ENCODE measurements around the gene CST2.
"Not testable (repeated sequence)": the region's sequence is repeated elsewhere in the genome, so short reads cannot be mapped to it uniquely, and the experiment has no call there.

The CST2 gene

GRCh38 chr20:23835716-23836115 lies 9.2 kb upstream of the CST2 start:
- no peak overlapping the region for H3K27ac ChIP-seq

GRCh38 chr20:23832775-23833513 lies 6.4 kb upstream of the CST2 start:
- H3K27ac ChIP-seq = no peak overlapping the region
- TF ChIP-seq CTCF (IDR thresholded peaks at IDR 0.05) = no peak
- TF ChIP-seq ZFX (IDR thresholded peaks at IDR 0.05; ENCODE audit: borderline replicate concordance) = no peak

More at GRCh38 chr20:23835716-23836115, 9.2 kb upstream of the CST2 start:
- no peak for TF ChIP-seq ZFX (IDR thresholded peaks at IDR 0.05; ENCODE audit: borderline replicate concordance)
- no peak for TF ChIP-seq CTCF (IDR thresholded peaks at IDR 0.05)

GRCh38 chr20:23831961-23832360 lies 5.4 kb upstream of the CST2 start:
- not testable (repeated sequence) for H3K27ac ChIP-seq

- TF ChIP-seq CTCF (IDR thresholded peaks at IDR 0.05) = no peak
- no peak for TF ChIP-seq ZFX (IDR thresholded peaks at IDR 0.05; ENCODE audit: borderline replicate concordance)
- no peak overlapping the region for H3K27ac ChIP-seq
Measured at GRCh38 chr20:23823621-23824324, 2.8 kb downstream of the CST2 start.

GRCh38 chr20:23823111-23823510 lies 3.4 kb downstream of the CST2 start:
- H3K27ac ChIP-seq = no peak overlapping the region
- TF ChIP-seq ZFX (IDR thresholded peaks at IDR 0.05; ENCODE audit: borderline replicate concordance) = no peak
- TF ChIP-seq CTCF (IDR thresholded peaks at IDR 0.05) = no peak

- TF ChIP-seq CTCF (IDR thresholded peaks at IDR 0.05) (no peak), ZFX (IDR thresholded peaks at IDR 0.05; ENCODE audit: borderline replicate concordance) (no peak)
- no peak overlapping the region for H3K27ac ChIP-seq
Measured at GRCh38 chr20:23820493-23820892, 6.0 kb downstream of the CST2 start.

- not testable (repeated sequence) for H3K27ac ChIP-seq
Measured at GRCh38 chr20:23811559-23811958, 15.0 kb downstream of the CST2 start.

- not testable (repeated sequence) for H3K27ac ChIP-seq
Measured at GRCh38 chr20:23810349-23810748, 16.2 kb downstream of the CST2 start.

- no peak overlapping the region for H3K27ac ChIP-seq
- TF ChIP-seq ZFX (IDR thresholded peaks at IDR 0.05; ENCODE audit: borderline replicate concordance) (no peak), CTCF (IDR thresholded peaks at IDR 0.05) (no peak)
Measured at GRCh38 chr20:23800865-23801264, 25.7 kb downstream of the CST2 start.

Measured in 22Rv1 (cell line).